K562 (cell line): ENCODE data around the gene CCDC201.

Experiments used
- STAG1 ChIP-seq: sonication (generic); formaldehyde crosslinking; IDR thresholded peaks from 2 replicates; pipeline ENCODE4 v1.5.0; 2020; ENCODE audit warnings: missing genetic modification reagents, borderline replicate concordance
- TBL1XR1 ChIP-seq, 2 experiments: IDR thresholded peaks; 2 replicates each; pipeline ENCODE4 v1.6.1; 2012; ENCODE audit warnings: improper control_type of control experiment in 2 of 2, low read length in 2 of 2, mild to moderate bottlenecking in 1 of 2
- ZFP36 ChIP-seq: fragments of 150-350 bp; IDR thresholded peaks from 2 replicates; pipeline ENCODE4 v1.6.1; 2018; ENCODE audit warnings: low read length, low read depth; ENCODE audit not compliant: partially characterized antibody
- TF ChIP-seq, protein P1 (sequence below): fragments of 250-450 bp; sonication (Bioruptor Pico); IDR thresholded peaks from 2 replicates; pipeline ENCODE4 v1.8.0; 2021; ENCODE audit warnings: borderline replicate concordance, mild to moderate bottlenecking, moderate library complexity; ENCODE audit not compliant: poor library complexity, severe bottlenecking

DNA sequence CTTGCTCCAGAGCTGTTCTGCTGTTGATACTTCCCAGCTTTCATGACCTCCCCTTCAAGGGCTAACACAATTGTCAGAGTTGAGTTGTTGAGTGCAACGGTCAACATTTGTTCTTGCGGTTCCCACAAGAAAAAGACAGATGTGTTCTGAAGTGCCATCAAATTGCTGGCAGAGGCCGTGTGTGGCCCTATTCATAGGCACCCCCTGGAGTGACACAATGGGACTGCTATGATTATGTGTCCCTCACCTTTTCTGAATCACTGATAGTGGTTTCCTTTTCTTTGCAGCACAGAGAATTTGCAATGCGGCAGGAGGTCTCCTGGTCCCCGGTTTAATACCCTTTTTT is 9.6 kb upstream of the CCDC201 start:
- no peak for TF ChIP-seq STAG1 (CRISPR knock-in tag)
- TF ChIP-seq, protein P1, sequence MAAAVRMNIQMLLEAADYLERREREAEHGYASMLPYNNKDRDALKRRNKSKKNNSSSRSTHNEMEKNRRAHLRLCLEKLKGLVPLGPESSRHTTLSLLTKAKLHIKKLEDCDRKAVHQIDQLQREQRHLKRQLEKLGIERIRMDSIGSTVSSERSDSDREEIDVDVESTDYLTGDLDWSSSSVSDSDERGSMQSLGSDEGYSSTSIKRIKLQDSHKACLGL (CRISPR knock-in tag) = no peak
- TF ChIP-seq TBL1XR1 (IDR thresholded peaks at IDR 0.05; ENCODE audit: low read length in 2 of 2) = no peak
- TF ChIP-seq ZFP36 = no peak
